HUES64 (cell line): ENCODE measurements around the gene EML6.

Experiments
- H3K27ac ChIP-seq: 2 replicates; pipeline ENCODE4 v1.7.0; 2013; ENCODE audit warnings: low read depth, low read length, inconsistent platforms
- H3K27me3 ChIP-seq: 2 replicates; pipeline ENCODE4 v1.6.1; 2013; ENCODE audit warnings: mild to moderate bottlenecking, low read length; ENCODE audit not compliant: insufficient read depth
- H3K36me3 ChIP-seq: 2 replicates; pipeline ENCODE4 v1.6.1; 2013; ENCODE audit warnings: mild to moderate bottlenecking, low read length; ENCODE audit not compliant: insufficient read depth
- H3K4me1 ChIP-seq: 2 replicates; pipeline ENCODE4 v1.6.1; 2013; ENCODE audit warnings: mild to moderate bottlenecking, low read length, moderate library complexity; ENCODE audit not compliant: insufficient read depth
- H3K4me3 ChIP-seq: 2 replicates; pipeline ENCODE4 v1.5.1; 2013; ENCODE audit warnings: mild to moderate bottlenecking, low read length, moderate library complexity
- H3K9ac ChIP-seq: 2 replicates; pipeline ENCODE4 v1.6.1; 2013; ENCODE audit warnings: mild to moderate bottlenecking, low read depth, low read length
- H3K9me3 ChIP-seq: 2 replicates; pipeline ENCODE4 v1.6.1; 2013; ENCODE audit warnings: low read depth, low read length; ENCODE audit not compliant: insufficient read depth
- WGBS: fragments of 150-250, 120-280 bp; methylation state at CpG from one replicate; pipeline ENCODE4 v1.1.7; 2013; ENCODE audit warnings: missing lambda C conversion rate; 5-methylcytosine and 5-hydroxymethylcytosine counted together

The EML6 gene

GRCh38 chr2:54947646-54948045 lies 224.2 kb downstream of the EML6 start:
- Histone ChIP-seq H3K36me3 (no peaks in the 10 kb centered on the region), H3K9me3 (no peaks in the 10 kb centered on the region), H3K27me3 (no peaks in the 10 kb centered on the region), H3K4me1 (peaks cover 6% of the 10 kb centered on the region; the same call in 1 of the 2 replicates), H3K4me3 (no peak overlapping the region), H3K9ac (no peak overlapping the region), H3K27ac (no peak overlapping the region)
- WGBS, result 88% methylated on average over 9 of the region's 9 CpGs

DNA sequence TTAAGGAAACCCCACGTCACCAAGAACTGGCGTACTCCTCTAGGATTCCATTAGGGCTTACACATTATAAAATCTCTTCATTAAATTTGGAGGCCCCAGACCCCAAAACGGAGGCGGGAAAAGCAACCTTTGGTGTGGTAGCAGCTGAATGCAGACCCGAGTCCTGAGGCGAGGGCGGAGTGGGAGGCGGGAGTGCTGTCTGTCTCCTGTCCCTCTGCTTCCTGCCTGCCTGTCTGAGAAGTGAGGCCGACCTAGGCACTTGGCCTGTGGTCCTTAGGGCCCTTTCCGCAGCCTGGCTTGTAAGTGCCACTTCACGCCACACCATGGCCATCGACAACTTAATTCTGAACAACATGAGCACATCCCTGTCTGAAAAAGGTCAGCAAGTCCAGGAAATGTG lies 224.7 kb downstream of the EML6 start:
- H3K27ac ChIP-seq, result no peak overlapping the region
- WGBS, result 73% methylated on average over 11 of the region's 12 CpGs
- no peaks in the 10 kb centered on the region for H3K27me3 ChIP-seq
- no peaks in the 10 kb centered on the region for H3K36me3 ChIP-seq
- no peak overlapping the region for H3K4me3 ChIP-seq
- peaks cover 6% of the 10 kb centered on the region; the same call in 1 of the 2 replicates for H3K4me1 ChIP-seq
- H3K9me3 ChIP-seq, result no peaks in the 10 kb centered on the region
- no peak overlapping the region for H3K9ac ChIP-seq

- Histone ChIP-seq H3K9me3 (no peaks in the 10 kb centered on the region), H3K27me3 (no peaks in the 10 kb centered on the region), H3K4me3 (no peak overlapping the region), H3K4me1 (peaks cover 6% of the 10 kb centered on the region; the same call in 1 of the 2 replicates), H3K36me3 (no peaks in the 10 kb centered on the region), H3K27ac (no peak overlapping the region), H3K9ac (no peak overlapping the region)
- WGBS, result 98% methylated on average over 6 of the region's 6 CpGs
Measured at GRCh38 chr2:54949431-54949830, 226.0 kb downstream of the EML6 start.

DNA sequence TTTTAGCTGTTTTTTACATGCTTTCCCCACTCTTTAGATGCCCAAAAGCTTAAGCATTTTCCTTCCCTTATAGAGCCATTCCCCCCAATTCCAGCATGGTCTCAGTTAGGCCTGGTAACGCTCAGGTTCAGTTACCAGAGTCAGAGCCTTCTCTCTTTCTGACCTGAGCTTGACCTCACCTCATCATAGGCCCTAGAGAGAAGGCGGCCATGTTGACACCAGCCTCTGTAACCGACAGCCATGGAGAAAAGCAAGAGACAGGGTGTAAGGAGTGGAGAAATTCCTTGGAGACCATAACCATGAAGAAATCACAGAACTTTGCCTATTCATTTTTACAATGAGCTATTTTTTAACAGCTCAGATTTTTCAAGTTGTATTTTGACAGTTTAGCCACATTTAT lies 227.3 kb downstream of the EML6 start:
- Histone ChIP-seq H3K27me3 (no peaks in the 10 kb centered on the region), H3K4me1 (peaks cover 6% of the 10 kb centered on the region; the same call in 1 of the 2 replicates), H3K9ac (no peak overlapping the region), H3K4me3 (no peak overlapping the region), H3K36me3 (no peaks in the 10 kb centered on the region), H3K27ac (no peak overlapping the region), H3K9me3 (no peaks in the 10 kb centered on the region)
- WGBS, result 92% methylated on average over 2 of the region's 3 CpGs

- WGBS, result 91% methylated on average over 4 of the region's 5 CpGs
- Histone ChIP-seq H3K27me3 (no peaks in the 10 kb centered on the region), H3K9ac (no peak overlapping the region), H3K4me1 (peaks cover 14% of the 10 kb centered on the region; the same call in 1 of the 2 replicates), H3K9me3 (no peaks in the 10 kb centered on the region), H3K36me3 (no peaks in the 10 kb centered on the region), H3K4me3 (no peak overlapping the region), H3K27ac (no peak overlapping the region)
Measured at GRCh38 chr2:54952425-54952824, 229.0 kb downstream of the EML6 start.

DNA sequence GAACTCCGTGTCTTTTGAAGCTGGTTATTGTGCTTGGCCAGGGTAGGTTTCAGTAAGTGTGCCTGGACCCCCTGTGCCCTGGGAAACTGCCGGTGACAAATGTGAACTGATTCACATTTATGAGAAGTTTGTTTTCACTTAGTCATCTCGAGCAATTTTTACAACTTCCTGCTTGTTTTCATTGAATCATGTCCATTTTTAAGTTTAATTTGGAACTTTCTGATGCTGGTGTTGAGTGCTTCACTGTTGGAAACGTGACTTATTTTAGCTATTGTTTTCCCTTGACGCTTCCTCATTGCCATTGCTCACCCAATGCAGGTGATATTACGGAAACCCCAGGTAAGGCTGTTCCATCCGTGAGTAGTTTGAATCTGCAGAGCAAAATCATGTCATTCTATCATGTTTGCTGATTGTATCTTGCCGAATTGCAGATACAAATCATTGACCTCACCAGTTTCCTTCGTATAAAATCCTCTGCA lies 229.6 kb downstream of the EML6 start:
- H3K9ac ChIP-seq, result no peak overlapping the region
- H3K27ac ChIP-seq, result no peak overlapping the region
- 88% methylated on average over 9 of the region's 9 CpGs for WGBS
- H3K9me3 ChIP-seq, result no peaks in the 10 kb centered on the region
- H3K27me3 ChIP-seq, result no peaks in the 10 kb centered on the region
- H3K4me1 ChIP-seq, result peaks cover 11% of the 10 kb centered on the region; the same call in 1 of the 2 replicates
- no peak overlapping the region for H3K4me3 ChIP-seq
- H3K36me3 ChIP-seq, result no peaks in the 10 kb centered on the region

GRCh38 chr2:54954158-54954557 lies 230.7 kb downstream of the EML6 start:
- no peak overlapping the region for H3K4me3 ChIP-seq
- H3K4me1 ChIP-seq, result peaks cover 11% of the 10 kb centered on the region; the same call in 1 of the 2 replicates
- no peak overlapping the region for H3K27ac ChIP-seq
- no peaks in the 10 kb centered on the region for H3K9me3 ChIP-seq
- WGBS, result 82% methylated on average over 8 of the region's 8 CpGs
- no peaks in the 10 kb centered on the region for H3K27me3 ChIP-seq
- no peak overlapping the region for H3K9ac ChIP-seq
- no peaks in the 10 kb centered on the region for H3K36me3 ChIP-seq

- Histone ChIP-seq H3K27me3 (no peaks in the 10 kb centered on the region), H3K4me1 (peaks cover 11% of the 10 kb centered on the region; the same call in 1 of the 2 replicates), H3K36me3 (no peaks in the 10 kb centered on the region), H3K9me3 (no peaks in the 10 kb centered on the region), H3K9ac (no peak overlapping the region), H3K27ac (no peak overlapping the region), H3K4me3 (no peak overlapping the region)
- WGBS, result 96% methylated on average over 3 of the region's 3 CpGs
Measured at GRCh38 chr2:54954705-54955357, 231.4 kb downstream of the EML6 start.

- Histone ChIP-seq H3K36me3 (no peaks in the 10 kb centered on the region), H3K4me3 (no peak overlapping the region), H3K27ac (no peak overlapping the region), H3K9me3 (no peaks in the 10 kb centered on the region), H3K4me1 (peaks cover 11% of the 10 kb centered on the region; the same call in 1 of the 2 replicates), H3K9ac (no peak overlapping the region), H3K27me3 (no peaks in the 10 kb centered on the region)
- 89% methylated on average over 7 of the region's 9 CpGs for WGBS
Measured at GRCh38 chr2:54955358-54956110, 232.1 kb downstream of the EML6 start.

- H3K27ac ChIP-seq, result no peak overlapping the region
- H3K9ac ChIP-seq, result no peak overlapping the region
- peaks cover 11% of the 10 kb centered on the region; the same call in 1 of the 2 replicates for H3K4me1 ChIP-seq
- H3K4me3 ChIP-seq, result no peak overlapping the region
- no peaks in the 10 kb centered on the region for H3K36me3 ChIP-seq
- no peaks in the 10 kb centered on the region for H3K27me3 ChIP-seq
- no peaks in the 10 kb centered on the region for H3K9me3 ChIP-seq
- WGBS, result 83% methylated on average over 2 of the region's 2 CpGs
Measured at GRCh38 chr2:54956111-54956627, 232.7 kb downstream of the EML6 start.

GRCh38 chr2:54957321-54957999 lies 234.0 kb downstream of the EML6 start:
- H3K9me3 ChIP-seq, result no peaks in the 10 kb centered on the region
- no peak overlapping the region for H3K9ac ChIP-seq
- 81% methylated on average over 18 of the region's 18 CpGs for WGBS
- peaks cover 11% of the 10 kb centered on the region; the same call in 1 of the 2 replicates for H3K4me1 ChIP-seq
- H3K4me3 ChIP-seq, result no peak overlapping the region
- H3K27me3 ChIP-seq, result no peaks in the 10 kb centered on the region
- H3K27ac ChIP-seq, result no peak overlapping the region
- no peaks in the 10 kb centered on the region for H3K36me3 ChIP-seq
